CD4-positive, alpha-beta T cell treated with Interleukin-12 subunit alpha and Interleukin-12 subunit beta, for 1 hour (primary cell): Measurements from ENCODE around the gene TCP11L2.
"Not testable (repeated sequence)": the region's sequence is repeated elsewhere in the genome, so short reads cannot be mapped to it uniquely, and the experiment has no call there.

Experiments
- DNase-seq: peaks from one replicate; pipeline ENCODE4 v3.0.0-alpha.2; 2020

Gene TCP11L2

DNA sequence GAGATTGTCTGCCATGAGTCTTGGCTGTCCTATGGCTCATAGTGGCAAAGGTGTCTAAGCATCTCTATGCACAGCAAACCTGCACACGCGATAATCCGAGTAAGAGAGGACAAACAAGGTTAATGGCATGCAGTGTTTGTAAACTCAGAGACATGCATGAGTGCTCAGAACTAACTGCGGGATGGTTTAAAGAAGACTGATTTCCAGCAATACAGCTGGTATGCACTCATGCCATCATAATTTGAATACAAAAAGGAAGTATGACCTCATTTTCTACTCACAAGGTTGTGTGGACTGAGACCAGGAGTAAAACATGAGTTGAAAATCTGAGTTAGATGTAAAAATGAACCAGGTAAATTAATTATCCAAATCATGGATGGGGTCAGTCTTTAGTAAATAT lies 16.6 kb upstream of the TCP11L2 start:
- no peak for DNase-seq

DNA sequence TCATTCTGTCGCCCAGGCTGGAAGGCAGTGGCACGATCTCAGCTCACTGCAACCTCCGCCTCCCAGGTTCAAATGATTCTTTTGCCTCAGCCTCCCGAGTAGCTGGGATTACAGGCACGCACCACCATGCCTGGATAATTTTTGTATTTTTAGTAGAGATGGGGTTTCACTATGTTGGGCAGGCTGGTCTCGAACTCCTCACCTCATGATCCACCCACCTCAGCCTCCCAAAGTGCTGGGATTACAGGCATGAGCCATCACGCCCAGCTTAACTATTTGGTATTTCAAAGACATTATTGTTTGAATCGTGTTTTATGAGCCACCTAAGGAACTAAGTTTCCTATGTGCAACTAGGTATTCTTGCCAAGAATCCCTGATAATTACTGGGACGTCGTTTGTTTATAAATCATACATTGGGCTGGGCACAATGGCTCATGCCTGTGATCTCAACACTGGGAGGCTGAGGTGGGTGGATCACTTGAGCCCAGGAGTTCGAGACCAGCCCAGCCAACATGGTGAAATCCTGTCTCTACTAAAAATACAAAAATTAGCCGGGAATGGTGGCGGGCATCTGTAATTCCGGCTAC lies 15.9 kb upstream of the TCP11L2 start:
- not testable (repeated sequence) for DNase-seq

DNA sequence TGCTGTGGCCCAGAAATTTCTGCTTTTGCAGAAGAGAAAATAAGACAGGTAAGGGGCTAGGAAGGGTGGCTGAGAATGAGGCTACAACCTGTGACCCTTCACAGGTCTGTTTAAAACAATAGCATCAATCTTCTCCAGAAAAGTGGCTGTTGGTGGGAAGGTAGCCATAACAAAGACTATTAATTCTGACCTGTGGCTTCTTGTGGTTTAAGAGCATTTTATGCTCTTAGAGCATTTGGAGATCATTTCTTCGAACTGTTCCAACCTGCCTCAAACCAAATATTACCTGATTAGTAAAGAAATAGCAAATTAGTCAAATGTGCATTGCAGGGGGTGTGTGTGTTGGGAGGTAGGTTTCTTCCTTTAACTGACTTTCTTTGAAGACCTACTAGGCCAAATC lies 15.2 kb upstream of the TCP11L2 start:
- DNase-seq: no peak

DNA sequence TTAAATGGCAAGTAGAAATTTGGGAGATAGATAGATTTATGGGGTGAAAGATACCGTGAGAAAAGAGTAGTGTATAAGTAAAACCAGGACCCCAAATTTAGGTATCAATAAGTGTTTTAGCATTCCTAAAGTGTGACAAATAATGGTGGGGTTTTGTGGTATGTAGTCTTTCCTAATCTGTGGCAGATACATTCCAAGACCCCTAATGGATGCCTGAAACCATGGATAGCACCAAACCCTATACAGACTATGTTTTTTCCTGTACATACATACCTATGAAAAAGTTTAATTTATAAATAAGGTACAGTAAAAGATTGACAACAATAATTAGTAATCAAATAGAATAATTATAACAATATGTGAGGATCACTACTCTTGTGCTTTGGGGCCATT lies 14.4 kb upstream of the TCP11L2 start:
- no peak for DNase-seq

GRCh38 chr12:106288494-106289195 lies 13.9 kb upstream of the TCP11L2 start:
- no peak for DNase-seq

- no peak for DNase-seq
Observed at GRCh38 chr12:106289196-106289681, 13.3 kb upstream of the TCP11L2 start.

DNA sequence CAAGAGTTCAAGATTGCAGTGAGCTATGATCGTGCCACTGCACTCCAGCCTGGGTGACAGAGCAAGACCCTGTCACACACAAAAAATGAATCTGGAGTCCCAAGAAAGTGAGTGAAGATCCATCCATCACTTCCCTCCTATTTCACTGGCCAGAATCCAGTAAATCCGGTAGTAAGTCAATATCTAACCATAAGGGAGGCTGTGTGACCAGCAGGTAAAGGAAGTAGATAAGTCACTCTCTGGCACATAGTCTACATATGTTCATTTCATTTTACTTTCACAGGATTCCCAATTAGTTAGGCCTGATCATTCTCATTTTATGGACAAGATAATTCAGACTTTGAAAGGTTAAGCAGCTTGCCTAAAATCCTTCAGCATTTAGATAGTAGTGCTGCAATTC lies 11.9 kb upstream of the TCP11L2 start:
- no peak for DNase-seq

GRCh38 chr12:106291342-106291741 lies 11.2 kb upstream of the TCP11L2 start:
- no peak for DNase-seq

DNA sequence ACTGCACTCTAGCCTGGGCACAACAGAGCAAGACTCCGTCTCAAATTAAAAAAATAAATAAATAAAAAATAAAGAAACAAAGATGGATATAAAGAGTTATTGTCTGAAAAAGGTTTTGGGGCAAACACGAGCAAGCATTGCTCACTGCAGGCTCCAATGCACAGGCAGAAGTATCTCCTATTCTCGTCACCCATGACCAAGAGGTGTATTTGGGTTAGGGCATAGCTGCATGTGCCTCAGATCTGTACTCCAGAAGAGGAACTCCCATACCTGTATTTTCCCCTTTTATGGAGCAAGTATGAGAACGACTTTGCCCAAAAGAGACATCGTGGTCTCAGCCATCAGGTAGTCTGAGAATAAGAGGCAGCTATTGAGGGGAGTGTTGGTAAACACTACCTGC lies 10.2 kb upstream of the TCP11L2 start:
- DNase-seq: no peak

DNA sequence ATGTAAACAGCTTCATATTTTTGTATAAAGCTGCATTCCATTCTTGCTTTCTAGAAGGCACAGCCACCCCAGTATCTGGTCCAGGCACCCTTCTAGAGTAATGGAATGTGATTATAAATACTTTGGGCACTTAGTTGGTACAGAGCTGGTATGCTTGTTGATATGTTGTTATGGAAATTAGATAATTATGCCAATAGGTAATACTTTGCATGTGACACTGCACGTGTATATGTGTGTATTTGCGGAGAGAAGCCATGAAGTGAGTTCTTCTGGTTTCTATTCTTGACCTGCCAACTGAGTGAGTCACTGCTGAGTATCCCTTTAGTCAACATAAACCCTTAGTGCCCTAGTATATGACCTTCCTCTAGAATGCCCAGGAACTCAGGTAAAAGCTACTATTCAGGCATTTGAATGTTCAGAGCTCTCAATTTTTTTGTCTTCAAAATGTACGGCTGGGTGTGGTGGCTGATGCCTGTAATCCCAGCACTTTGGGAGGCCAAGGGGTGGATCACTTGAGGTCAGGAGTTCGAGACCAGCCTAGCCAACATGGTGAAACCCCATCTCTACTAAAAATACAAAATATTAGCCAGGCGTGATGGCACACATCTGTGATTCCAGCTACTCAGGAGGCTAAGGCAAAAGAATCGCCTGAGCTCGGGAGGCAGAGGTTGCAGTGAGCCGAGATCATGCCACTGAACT lies 6.2 kb upstream of the TCP11L2 start:
- no peak for DNase-seq

DNA sequence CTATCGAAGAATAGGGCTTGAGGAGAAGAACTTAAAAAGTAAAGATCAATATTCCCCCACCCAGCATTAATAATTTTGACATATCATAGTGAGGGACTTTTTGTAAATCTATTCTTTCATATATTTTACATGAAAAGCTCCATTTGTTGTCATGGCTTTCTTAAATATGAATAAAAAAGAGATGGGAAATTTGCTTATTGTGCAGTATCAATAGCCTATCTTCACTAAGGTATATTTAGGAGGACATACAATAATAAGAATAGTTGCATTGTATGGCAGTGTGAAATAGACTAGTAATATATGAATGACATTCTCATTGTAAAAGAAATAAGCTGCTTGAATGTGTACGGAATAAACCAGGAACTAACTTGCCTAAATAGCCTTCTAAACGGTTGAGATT lies 5.5 kb upstream of the TCP11L2 start:
- DNase-seq: no peak

GRCh38 chr12:106297681-106298080 lies 4.9 kb upstream of the TCP11L2 start:
- DNase-seq: no peak

GRCh38 chr12:106299202-106299774 lies 3.2 kb upstream of the TCP11L2 start:
- no peak for DNase-seq

- DNase-seq: no peak
Observed at GRCh38 chr12:106300761-106301160, 1.8 kb upstream of the TCP11L2 start.

GRCh38 chr12:106301241-106301610 lies 1.3 kb upstream of the TCP11L2 start:
- no peak for DNase-seq

DNA sequence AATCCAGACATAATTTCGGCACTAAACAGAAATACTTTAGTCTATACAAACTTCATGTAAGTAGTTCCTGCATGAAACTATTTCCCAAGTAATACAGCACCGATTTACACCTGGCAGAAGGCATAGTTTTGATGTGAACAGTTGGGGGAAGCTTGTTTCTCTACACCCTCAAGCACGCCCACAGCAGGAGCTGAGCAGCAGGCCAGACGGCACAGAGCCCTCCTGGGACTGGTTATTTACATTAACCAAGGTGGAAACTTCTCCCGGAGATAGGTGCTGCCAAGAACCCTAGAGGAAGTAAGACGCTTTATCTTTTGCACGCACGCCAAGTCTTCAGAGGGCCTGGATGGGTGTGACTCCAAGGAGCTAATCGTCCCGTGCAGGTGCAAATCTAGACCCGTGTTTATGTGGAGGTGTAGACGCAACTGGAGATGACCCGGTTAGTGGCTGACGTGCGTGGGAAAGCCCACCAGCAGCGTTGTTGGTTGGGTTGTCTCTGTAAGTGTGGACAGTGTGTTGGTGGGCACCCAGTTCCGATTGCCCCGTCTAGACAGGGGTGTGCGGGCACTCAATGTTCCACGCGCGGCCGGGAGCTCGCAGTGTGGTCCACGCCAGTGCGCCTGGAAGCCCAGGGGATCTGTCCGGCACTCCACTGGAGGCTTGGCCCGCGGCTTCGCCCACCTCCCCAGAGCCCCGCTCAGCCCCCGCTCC lies 767 bp upstream of the TCP11L2 start:
- peak; percentile 79 for DNase-seq

GRCh38 chr12:106303202-106303820 lies 778 bp downstream of the TCP11L2 start:
- DNase-seq: peak; percentile 95

DNA sequence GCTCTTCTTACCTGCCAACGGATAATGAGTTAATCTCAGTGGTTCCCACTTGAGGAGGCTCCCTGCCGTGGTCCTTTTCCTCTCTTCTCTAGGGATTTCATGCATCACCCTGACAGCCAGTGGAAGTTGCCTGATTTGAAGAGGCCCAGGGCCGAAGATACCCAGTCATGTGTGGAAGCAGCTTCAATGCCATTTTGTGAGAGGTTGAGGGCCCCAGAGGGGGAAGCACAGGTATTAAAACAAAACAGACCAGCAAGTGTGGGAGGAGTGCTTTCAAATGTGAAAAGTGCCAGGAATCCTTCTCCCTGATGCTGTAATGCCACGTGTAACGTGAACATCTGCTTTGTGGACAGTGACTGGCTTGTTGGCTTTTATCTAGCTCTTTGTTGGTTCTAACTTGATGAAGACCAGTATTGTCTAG lies 1.5 kb downstream of the TCP11L2 start:
- peak; percentile 20 for DNase-seq

GRCh38 chr12:106304797-106305196 lies 2.3 kb downstream of the TCP11L2 start:
- DNase-seq: no peak

- DNase-seq: no peak
Observed at GRCh38 chr12:106305376-106305775, 2.8 kb downstream of the TCP11L2 start.

DNA sequence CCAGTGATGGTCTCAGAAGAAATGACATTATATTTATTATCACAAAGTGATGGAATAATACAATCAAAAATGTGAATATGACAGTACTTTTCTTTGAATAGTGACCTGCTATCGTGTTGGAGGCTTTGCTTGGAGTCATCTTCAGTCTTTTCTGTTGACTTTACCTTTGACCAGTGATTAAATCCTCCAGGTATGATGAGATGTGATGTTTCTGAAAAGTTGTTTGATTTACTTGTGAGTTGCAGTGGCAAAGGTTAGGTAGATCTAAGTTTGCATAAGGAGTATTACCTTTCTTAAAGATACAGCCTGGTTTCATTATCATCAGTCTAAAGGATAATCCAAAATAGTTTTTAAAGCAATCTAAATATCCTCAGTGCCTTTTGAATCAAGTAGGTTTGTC lies 4.6 kb downstream of the TCP11L2 start:
- no peak for DNase-seq

DNA sequence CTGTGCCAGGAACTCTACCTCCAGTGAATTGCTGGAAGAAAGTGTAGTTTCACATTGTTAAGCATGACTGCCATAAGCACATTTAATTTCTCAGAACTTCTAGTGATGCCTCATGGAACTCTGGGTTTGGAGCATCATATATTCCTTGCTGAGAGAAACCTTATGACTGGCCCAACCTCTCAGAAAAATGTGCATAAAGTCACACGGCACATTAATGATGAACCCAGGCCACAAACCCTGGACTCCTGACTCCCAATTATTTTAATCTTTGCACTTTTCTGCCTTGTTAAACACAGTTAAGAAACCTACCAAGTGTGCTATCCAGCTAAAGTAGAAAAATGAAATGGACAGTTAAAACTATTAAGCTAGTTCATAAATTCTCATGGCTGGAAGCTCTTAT lies 5.6 kb downstream of the TCP11L2 start:
- no peak for DNase-seq

- no peak for DNase-seq
Observed at GRCh38 chr12:106308611-106309010, 6.1 kb downstream of the TCP11L2 start.
